HG03520 (cell line): ENCODE data around the gene ASIC5.
"Not testable (repeated sequence)": the region's sequence is repeated elsewhere in the genome, so short reads cannot be mapped to it uniquely, and the experiment has no call there.

Experiments used
- ATAC-seq: cut with Tn5 transposase; IDR thresholded peaks from one replicate; pipeline ENCODE4 v1.9.1; 2021; ENCODE audit warnings: mild to moderate bottlenecking, moderate library complexity; ENCODE audit not compliant: unreplicated experiment

Gene ASIC5

GRCh38 chr4:155866177-155866576 lies at the start of gene ASIC5:
Gene ASIC5 (minus strand): TSS chr4:155866277. CDS start chr4:155866226, 51 bp downstream.
- no peak for ATAC-seq

- ATAC-seq = no peak
Observed at GRCh38 chr4:155914782-155915181, 48.7 kb upstream of the ASIC5 start.

GRCh38 chr4:155911905-155912304 lies 45.8 kb upstream of the ASIC5 start:
- ATAC-seq = no peak

GRCh38 chr4:155909615-155910226 lies 43.6 kb upstream of the ASIC5 start:
- no peak for ATAC-seq

GRCh38 chr4:155908187-155909139 lies 42.4 kb upstream of the ASIC5 start:
- peak; percentile 50 for ATAC-seq

GRCh38 chr4:155907556-155907955 lies 41.5 kb upstream of the ASIC5 start:
- ATAC-seq = no peak

- no peak for ATAC-seq
Observed at GRCh38 chr4:155906554-155907247, 40.6 kb upstream of the ASIC5 start.

GRCh38 chr4:155904331-155904730 lies 38.3 kb upstream of the ASIC5 start:
- no peak for ATAC-seq

GRCh38 chr4:155903453-155903852 lies 37.4 kb upstream of the ASIC5 start, which contains the start of gene TDO2:
Gene TDO2 (plus strand): TSS chr4:155903696. CDS start chr4:155903759, 63 bp downstream.
- ATAC-seq = no peak

GRCh38 chr4:155901013-155901412 lies 34.9 kb upstream of the ASIC5 start:
- ATAC-seq = no peak

- ATAC-seq = no peak
Observed at GRCh38 chr4:155900381-155900780, 34.3 kb upstream of the ASIC5 start.

GRCh38 chr4:155899891-155900290 lies 33.8 kb upstream of the ASIC5 start:
- no peak for ATAC-seq

- ATAC-seq = not testable (repeated sequence)
Observed at GRCh38 chr4:155898371-155898770, 32.3 kb upstream of the ASIC5 start.

- no peak for ATAC-seq
Observed at GRCh38 chr4:155891058-155891457, 25.0 kb upstream of the ASIC5 start.

GRCh38 chr4:155889946-155890345 lies 23.9 kb upstream of the ASIC5 start:
- ATAC-seq = no peak

- ATAC-seq = peak; percentile 75
Observed at GRCh38 chr4:155889031-155889793, 23.1 kb upstream of the ASIC5 start.

- ATAC-seq = no peak
Observed at GRCh38 chr4:155887847-155888570, 21.9 kb upstream of the ASIC5 start.

GRCh38 chr4:155887045-155887444 lies 21.0 kb upstream of the ASIC5 start:
- no peak for ATAC-seq

- no peak for ATAC-seq
Observed at GRCh38 chr4:155885666-155886065, 19.6 kb upstream of the ASIC5 start.

- ATAC-seq = no peak
Observed at GRCh38 chr4:155883895-155884294, 17.8 kb upstream of the ASIC5 start.
